Vagina (tissue), 2 donors: Measurements from ENCODE around the gene MGLL. TPM values are rescaled to one million over a fixed set of nuclear protein-coding genes. Genes with fewer than 3 reads are reported as not detected.

Source experiments
- DNase-seq, 2 donors: peaks; one replicate each; pipeline ENCODE4 v3.0.0-alpha.2; 2017; ENCODE audit errors: extremely low spot score in 2 of 2
- H3K27ac ChIP-seq: fragments of 200-600 bp; sonication (generic); one replicate; pipeline ENCODE4 v1.5.1; 2019
- H3K27me3 ChIP-seq: fragments of 200-600 bp; sonication (generic); one replicate; pipeline ENCODE4 v1.5.1; 2019
- H3K36me3 ChIP-seq, 2 donors: fragments of 200-600 bp; sonication (generic); one replicate each; pipeline ENCODE4 v1.5.1; 2017 to 2019
- H3K4me1 ChIP-seq: fragments of 200-600 bp; sonication (generic); one replicate; pipeline ENCODE4 v1.5.1; 2019
- H3K4me3 ChIP-seq, 2 donors: fragments of 200-600 bp; sonication (generic); 1 replicate in 1 of 2; 2 replicates in 1 of 2; pipeline ENCODE4 v1.5.1; 2016 to 2019
- H3K9me3 ChIP-seq: fragments of 200-600 bp; sonication (generic); one replicate; pipeline ENCODE4 v1.5.1; 2019
- CTCF ChIP-seq, 3 experiments: fragments of 450-650 bp in 2 of 3; fragments of 200-600 bp in 1 of 3; sonication (generic) in 1 of 3; IDR thresholded peaks; one replicate each; pipeline ENCODE4 v1.5.1; 2017 to 2019; ENCODE audit warnings: antibody characterized with exemption in 3 of 3, mild to moderate bottlenecking in 2 of 3, moderate library complexity in 2 of 3
- POLR2A ChIP-seq, 2 donors: fragments of 450-650 bp; IDR thresholded peaks; one replicate each; pipeline ENCODE4 v1.6.1; 2017; ENCODE audit warnings: antibody characterized with exemption in 2 of 2, mild to moderate bottlenecking in 2 of 2, moderate library complexity in 2 of 2
- POLR2AphosphoS5 ChIP-seq, 2 donors: sonication (generic); formaldehyde crosslinking; IDR thresholded peaks; one replicate each; pipeline ENCODE4 v1.9.0; 2017; ENCODE audit warnings: antibody characterized with exemption in 2 of 2, mild to moderate bottlenecking in 2 of 2, low read depth in 1 of 2; ENCODE audit not compliant: insufficient read depth in 1 of 2
- intact Hi-C: fragments of 100-400 bp; cut with DNase I; formaldehyde crosslinking; loops from one replicate; pipeline ENCODE4 v1.15.1; 2023
- total RNA-seq: library from RNA; depleted of rRNA; stranded (reverse); fragments of >200 nt; gene quantifications from one replicate; pipeline ENCODE4 v1.2.3, GENCODE V29; 2016

MGLL gene
- total RNA-seq, 1 donor from 2014 or later = 35.6 TPM

- TF ChIP-seq POLR2AphosphoS5 (IDR thresholded peaks at IDR 0.05; ENCODE audit: insufficient read depth in 1 of 2, low read depth in 1 of 2) (no peak), CTCF (IDR thresholded peaks at IDR 0.05) (no peak), POLR2A (IDR thresholded peaks at IDR 0.05) (no peak)
- intact Hi-C loops = no loop called here
- Histone ChIP-seq H3K9me3 (no peaks in the 10 kb centered on the region), H3K36me3 (no peaks in the 10 kb centered on the region), H3K27ac (no peak overlapping the region), H3K4me1 (no peaks in the 10 kb centered on the region), H3K4me3 (no peak overlapping the region), H3K27me3 (no peaks in the 10 kb centered on the region)
- no peak for DNase-seq
These were observed 182.3 kb downstream of the MGLL start for GRCh38 chr3:127640042-127640355.

- Histone ChIP-seq H3K27ac (no peak overlapping the region), H3K27me3 (no peaks in the 10 kb centered on the region), H3K4me3 (no peak overlapping the region), H3K36me3 (no peaks in the 10 kb centered on the region), H3K4me1 (no peaks in the 10 kb centered on the region), H3K9me3 (no peaks in the 10 kb centered on the region)
- no peak for DNase-seq
- intact Hi-C loops = no loop called here
- TF ChIP-seq POLR2A (IDR thresholded peaks at IDR 0.05) (no peak), POLR2AphosphoS5 (IDR thresholded peaks at IDR 0.05; ENCODE audit: insufficient read depth in 1 of 2, low read depth in 1 of 2) (no peak), CTCF (IDR thresholded peaks at IDR 0.05) (no peak)
These were observed 182.9 kb downstream of the MGLL start for GRCh38 chr3:127639173-127640041.

Other genes starting within 250 kb of the MGLL start
- gene TPRA1, start 231.8 kb downstream of the MGLL start, total RNA-seq = 54.0 TPM
- gene MCM2, start 224.1 kb downstream of the MGLL start, total RNA-seq = 19.4 TPM
- gene PODXL2, start 193.3 kb downstream of the MGLL start, total RNA-seq = 2.9 TPM
- 59.7 TPM for gene ABTB1, start 149.6 kb downstream of the MGLL start, total RNA-seq
- gene KBTBD12, start 92.7 kb upstream of the MGLL start, total RNA-seq = not detected
- gene SEC61A1, start 229.9 kb upstream of the MGLL start, total RNA-seq = 92.8 TPM